HepG2 (cell line): ENCODE measurements around the gene OGFR. TPM values are rescaled to one million over a fixed set of nuclear protein-coding genes. Genes with fewer than 3 reads are reported as not detected.

ENCODE experiments used
- ATAC-seq: fragments of 200-7000 bp; cut with Tn5 transposase; 3 replicates; pipeline ENCODE4 v1.9.1; 2020; ENCODE audit warnings: mild to moderate bottlenecking, moderate library complexity
- BruUV-seq: library from RNA; stranded (reverse); fragments of 400-500 nt; replicated peaks from 2 replicates; lab custom pipeline; 2021; lab: Mats Ljungman, UMichigan
- CTCF ChIA-PET: fragments of 300-600 bp; formaldehyde crosslinking; extraction: SDS; loops from one replicate; lab custom pipeline; 2021; ENCODE audit warnings: low total read pairs, inconsistent platforms, low intra/inter-chr PET ratio; lab: Yijun Ruan, JAX
- POLR2A ChIA-PET: fragments of 350-600 bp; sonication (Branson Sonifier 250); formaldehyde crosslinking; loops from one replicate; lab custom pipeline; 2020; ENCODE audit warnings: antibody characterized with exemption, inconsistent platforms; lab: Yijun Ruan, JAX
- DNase-seq: peaks from one replicate; pipeline ENCODE4 v3.0.0-alpha.2; 2015; ENCODE audit warnings: low spot score
- FAIRE-seq: peaks from 3 replicates; lab custom pipeline; 2011; peaks lifted over from hg19 to GRCh38; lab: Jason Lieb, UNC
- H2AFZ ChIP-seq: one replicate; pipeline ENCODE4 v1.6.1; 2011; ENCODE audit warnings: low read length, inconsistent platforms
- H3K27ac ChIP-seq: fragments of 300-600 bp; 3 replicates; pipeline ENCODE4 v1.8.0; 2011; ENCODE audit warnings: mixed run types, mild to moderate bottlenecking, mixed read lengths, low read length, inconsistent platforms; ENCODE audit not compliant: insufficient read depth; ENCODE audit errors: extremely low read length
- H3K27me3 ChIP-seq, 2 experiments: fragments of 200-600 bp in 1 of 2; 2 replicates in 1 of 2; 3 replicates in 1 of 2; pipeline versions ENCODE4 v1.6.0 to v1.8.0; 2011; ENCODE audit warnings: low read length in 2 of 2, mild to moderate bottlenecking in 2 of 2, moderate library complexity in 2 of 2, inconsistent platforms in 1 of 2; ENCODE audit not compliant: insufficient read depth in 2 of 2, control insufficient read depth in 1 of 2
- H3K36me3 ChIP-seq, 2 experiments: fragments of 200-600 bp in 1 of 2; replicated peaks in 1 of 2; 2 replicates in 1 of 2; 3 replicates in 1 of 2; pipeline versions ENCODE4 v1.5.1 to v1.8.0; 2011; ENCODE audit warnings: low read length in 2 of 2, inconsistent platforms in 1 of 2; ENCODE audit not compliant: insufficient read depth in 2 of 2, control insufficient read depth in 1 of 2
- H3K4me1 ChIP-seq: 2 replicates; pipeline ENCODE4 v1.5.1; 2012; ENCODE audit warnings: low read length, inconsistent platforms; ENCODE audit not compliant: insufficient read depth
- H3K4me2 ChIP-seq: 2 replicates; pipeline ENCODE4 v1.6.0; 2011; ENCODE audit warnings: low read depth, low read length, inconsistent platforms
- H3K4me3 ChIP-seq, 3 experiments: fragments of 200-600 bp in 1 of 3; sonication (generic), shearing (Covaris generic) in 1 of 3; replicated peaks in 1 of 3; 2 replicates each; pipeline ENCODE4 v1.5.1; 2011 to 2016; ENCODE audit warnings: low read length in 3 of 3, inconsistent platforms in 2 of 3, low read depth in 2 of 3, mild to moderate bottlenecking in 2 of 3, control low read depth in 1 of 3, mixed read lengths in 1 of 3; ENCODE audit not compliant: insufficient read depth in 1 of 3
- H3K79me2 ChIP-seq: one replicate; pipeline ENCODE4 v1.6.1; 2011; ENCODE audit warnings: low read length, inconsistent platforms; ENCODE audit not compliant: insufficient read depth
- H3K9ac ChIP-seq: 2 replicates; pipeline ENCODE4 v1.6.0; 2011; ENCODE audit warnings: mild to moderate bottlenecking, low read depth, low read length, inconsistent platforms; ENCODE audit not compliant: insufficient read depth
- H3K9me3 ChIP-seq: 2 replicates; pipeline ENCODE4 v1.5.1; 2012; ENCODE audit warnings: mild to moderate bottlenecking, low read length
- H4K20me1 ChIP-seq: 2 replicates; pipeline ENCODE4 v1.6.0; 2011; ENCODE audit warnings: inconsistent platforms, mild to moderate bottlenecking, low read length, moderate library complexity; ENCODE audit not compliant: insufficient read depth
- AGO2 ChIP-seq: fragments of 200-400 bp; formaldehyde crosslinking; optimal IDR thresholded peaks from 2 replicates; pipeline ENCODE3; 2017; ENCODE audit warnings: mild to moderate bottlenecking, low read depth, low read length, moderate library complexity
- CAMTA2 ChIP-seq: sonication (generic); formaldehyde crosslinking; IDR thresholded peaks from 2 replicates; pipeline ENCODE4 v1.4.0; 2020; ENCODE audit warnings: mild to moderate bottlenecking, missing genetic modification reagents, borderline replicate concordance
- DPF2 ChIP-seq: sonication (generic); formaldehyde crosslinking; IDR thresholded peaks from 2 replicates; pipeline ENCODE4 v1.4.0; 2020; ENCODE audit warnings: mild to moderate bottlenecking, low read depth, missing genetic modification reagents, borderline replicate concordance
- GFI1 ChIP-seq: sonication (generic); formaldehyde crosslinking; IDR thresholded peaks from 2 replicates; pipeline ENCODE4 v1.5.0; 2020; ENCODE audit warnings: missing genetic modification reagents, mild to moderate bottlenecking, borderline replicate concordance
- HOXA3 ChIP-seq: sonication (generic); formaldehyde crosslinking; IDR thresholded peaks from 2 replicates; pipeline ENCODE4 v1.5.0; 2020; ENCODE audit warnings: missing genetic modification reagents
- KLF9 ChIP-seq: IDR thresholded peaks from 2 replicates; pipeline ENCODE4 v1.6.1; 2016; ENCODE audit warnings: low read depth
- ZBTB46 ChIP-seq: sonication (generic); formaldehyde crosslinking; IDR thresholded peaks from 2 replicates; pipeline ENCODE4 v1.4.0; 2020; ENCODE audit warnings: mild to moderate bottlenecking, missing genetic modification reagents, borderline replicate concordance
- ZNF282 ChIP-seq: fragments of 450-650 bp; IDR thresholded peaks from 2 replicates; pipeline ENCODE4 v1.6.1; 2018; ENCODE audit not compliant: partially characterized antibody
- ZNF34 ChIP-seq: sonication (generic); formaldehyde crosslinking; IDR thresholded peaks from 2 replicates; pipeline ENCODE4 v1.4.0; 2020; ENCODE audit warnings: mild to moderate bottlenecking, missing genetic modification reagents, borderline replicate concordance
- ZNF350 ChIP-seq: sonication (generic); formaldehyde crosslinking; IDR thresholded peaks from 2 replicates; pipeline ENCODE4 v1.4.0; 2020; ENCODE audit warnings: mild to moderate bottlenecking, low read depth, missing genetic modification reagents, borderline replicate concordance
- ZNF790 ChIP-seq: sonication (generic); formaldehyde crosslinking; IDR thresholded peaks from 2 replicates; pipeline ENCODE4 v1.8.0; 2022; ENCODE audit warnings: missing genetic modification reagents, mild to moderate bottlenecking, borderline replicate concordance
- WGBS: methylation state at CpG from one replicate; pipeline ENCODE4 v1.1.6; 2017; ENCODE audit warnings: low lambda C conversion rate; 5-methylcytosine and 5-hydroxymethylcytosine counted together
- in situ Hi-C: cut with HindIII; loops from 2 replicates; pipeline ENCODE4 v1.10.0; 2017; ENCODE audit warnings: low pct_unique_long_range_greater_than_20kb; ENCODE audit not compliant: extremely low pct_ligation_motif_present
- intact Hi-C: fragments of 100-400 bp; cut with micrococcal nuclease; formaldehyde crosslinking; loops from one replicate; pipeline ENCODE4 v1.10.0; 2022; ENCODE audit not compliant: unreplicated experiment
- polyA plus RNA-seq, 8 experiments: library from polyadenylated mRNA; depleted of rRNA in 3 of 8; stranded (reverse) in 7 of 8; unstranded in 1 of 8; fragments of >200 nt; fragmentation: Illumina TruSeq in 4 of 8; extraction: Trizol in 4 of 8; gene quantifications; 2 replicates each; pipeline versions ENCODE4 v1.2.1 to v1.2.3, GENCODE V29; 2011 to 2016; ENCODE audit warnings: low read depth in 4 of 8, missing spikeins in 1 of 8, mixed read lengths in 1 of 8; ENCODE audit not compliant: insufficient read depth in 1 of 8
- total RNA-seq, 5 experiments: library from RNA; depleted of rRNA; stranded (reverse); fragments of >200 nt; fragmentation: Illumina TruSeq; extraction: Trizol; gene quantifications; 2 replicates each; pipeline ENCODE4 v1.2.3, GENCODE V29; 2016; ENCODE audit warnings: low read depth in 1 of 5
- TF ChIP-seq, protein P1 (sequence below): sonication (generic); formaldehyde crosslinking; IDR thresholded peaks from 2 replicates; pipeline ENCODE4 v1.5.0; 2020; ENCODE audit warnings: mild to moderate bottlenecking, missing genetic modification reagents, moderate library complexity
- TF ChIP-seq, protein P2 (sequence below): sonication (generic); formaldehyde crosslinking; IDR thresholded peaks from 2 replicates; pipeline ENCODE4 v1.8.1; 2023; ENCODE audit warnings: missing genetic modification reagents, inconsistent platforms, borderline replicate concordance

Gene OGFR
- total and polyA plus RNA-seq, 2 of the 13 experiments (the other 11 are each of a cell fraction or from before 2014, with no cell fraction given), result 47.7 to 81.8 TPM

- Histone ChIP-seq H3K79me2 (peaks cover 6% of the 10 kb centered on the region), H3K27ac (peak overlapping the region; percentile 6), H2AFZ (no peak overlapping the region), H4K20me1 (peaks cover 4% of the 10 kb centered on the region; the same call in 1 of the 2 replicates), H3K4me3 (peak overlapping the region; percentile 51 to 77 (median 59); a peak in 5 of 6 replicates), H3K36me3 (peaks cover 14 to 32% of the 10 kb centered on the region in 2 experiments), H3K4me2 (peak overlapping the region; percentile 89), H3K27me3 (no peaks in the 10 kb centered on the region), H3K4me1 (peaks cover 49% of the 10 kb centered on the region), H3K9me3 (no peaks in the 10 kb centered on the region), H3K9ac (peak overlapping the region; percentile 72)
- no TSS peak for BruUV-seq
- intact Hi-C loops, result no loop called here
- peak; percentile 92 for DNase-seq
- in situ Hi-C loops, result no loop called here
- peak; percentile 55 for ATAC-seq
- CTCF ChIA-PET, result no interaction called here
- FAIRE-seq, result peak; percentile 93
- WGBS, result 25% methylated on average over 24 of the region's 24 CpGs
- POLR2A ChIA-PET, result interaction anchor here (0.6 to 6.8 kb wide), 10 partner anchors 10 to 404 kb away, joined by 3 to 64 read pairs (median 6); partner anchors contain the start of genes MRGBP, OGFR and TCFL5
- TF ChIP-seq, protein P1, sequence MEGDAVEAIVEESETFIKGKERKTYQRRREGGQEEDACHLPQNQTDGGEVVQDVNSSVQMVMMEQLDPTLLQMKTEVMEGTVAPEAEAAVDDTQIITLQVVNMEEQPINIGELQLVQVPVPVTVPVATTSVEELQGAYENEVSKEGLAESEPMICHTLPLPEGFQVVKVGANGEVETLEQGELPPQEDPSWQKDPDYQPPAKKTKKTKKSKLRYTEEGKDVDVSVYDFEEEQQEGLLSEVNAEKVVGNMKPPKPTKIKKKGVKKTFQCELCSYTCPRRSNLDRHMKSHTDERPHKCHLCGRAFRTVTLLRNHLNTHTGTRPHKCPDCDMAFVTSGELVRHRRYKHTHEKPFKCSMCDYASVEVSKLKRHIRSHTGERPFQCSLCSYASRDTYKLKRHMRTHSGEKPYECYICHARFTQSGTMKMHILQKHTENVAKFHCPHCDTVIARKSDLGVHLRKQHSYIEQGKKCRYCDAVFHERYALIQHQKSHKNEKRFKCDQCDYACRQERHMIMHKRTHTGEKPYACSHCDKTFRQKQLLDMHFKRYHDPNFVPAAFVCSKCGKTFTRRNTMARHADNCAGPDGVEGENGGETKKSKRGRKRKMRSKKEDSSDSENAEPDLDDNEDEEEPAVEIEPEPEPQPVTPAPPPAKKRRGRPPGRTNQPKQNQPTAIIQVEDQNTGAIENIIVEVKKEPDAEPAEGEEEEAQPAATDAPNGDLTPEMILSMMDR (CRISPR knock-in tag), result peak; percentile 39
- no peak for TF ChIP-seq KLF9 (CRISPR knock-in tag)
- TF ChIP-seq AGO2, result no peak
- TF ChIP-seq ZNF790 (CRISPR knock-in tag), result no peak
- TF ChIP-seq HOXA3 (CRISPR knock-in tag), result peak; percentile 51; the same call in 1 of the 2 replicates
- TF ChIP-seq ZNF350 (CRISPR knock-in tag), result peak; percentile 13; the same call in 1 of the 2 replicates
- TF ChIP-seq ZBTB46 (CRISPR knock-in tag), result no peak
- peak; percentile 67; the same call in 1 of the 2 replicates for TF ChIP-seq ZNF34
- TF ChIP-seq GFI1 (CRISPR knock-in tag), result no peak
- TF ChIP-seq, protein P2, sequence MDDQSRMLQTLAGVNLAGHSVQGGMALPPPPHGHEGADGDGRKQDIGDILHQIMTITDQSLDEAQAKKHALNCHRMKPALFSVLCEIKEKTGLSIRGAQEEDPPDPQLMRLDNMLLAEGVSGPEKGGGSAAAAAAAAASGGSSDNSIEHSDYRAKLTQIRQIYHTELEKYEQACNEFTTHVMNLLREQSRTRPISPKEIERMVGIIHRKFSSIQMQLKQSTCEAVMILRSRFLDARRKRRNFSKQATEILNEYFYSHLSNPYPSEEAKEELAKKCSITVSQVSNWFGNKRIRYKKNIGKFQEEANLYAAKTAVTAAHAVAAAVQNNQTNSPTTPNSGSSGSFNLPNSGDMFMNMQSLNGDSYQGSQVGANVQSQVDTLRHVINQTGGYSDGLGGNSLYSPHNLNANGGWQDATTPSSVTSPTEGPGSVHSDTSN (CRISPR knock-in tag), result no peak
- no peak for TF ChIP-seq CAMTA2 (CRISPR knock-in tag)
- TF ChIP-seq ZNF282, result no peak
- no peak for TF ChIP-seq DPF2 (CRISPR knock-in tag)
Measured at GRCh38 chr20:62815066-62815991, 10.7 kb downstream of the OGFR start.
